22Rv1 (cell line): ENCODE measurements around the gene GRM4.

Experiments
- ZFX ChIP-seq: fragments of 450-650 bp; IDR thresholded peaks from 2 replicates; pipeline ENCODE4 v1.6.1; 2017; ENCODE audit warnings: antibody characterized with exemption, borderline replicate concordance
- TF ChIP-seq, protein P1 (sequence below): fragments of 450-650 bp; IDR thresholded peaks from 2 replicates; pipeline ENCODE4 v1.5.1; 2017; ENCODE audit warnings: mild to moderate bottlenecking

DNA sequence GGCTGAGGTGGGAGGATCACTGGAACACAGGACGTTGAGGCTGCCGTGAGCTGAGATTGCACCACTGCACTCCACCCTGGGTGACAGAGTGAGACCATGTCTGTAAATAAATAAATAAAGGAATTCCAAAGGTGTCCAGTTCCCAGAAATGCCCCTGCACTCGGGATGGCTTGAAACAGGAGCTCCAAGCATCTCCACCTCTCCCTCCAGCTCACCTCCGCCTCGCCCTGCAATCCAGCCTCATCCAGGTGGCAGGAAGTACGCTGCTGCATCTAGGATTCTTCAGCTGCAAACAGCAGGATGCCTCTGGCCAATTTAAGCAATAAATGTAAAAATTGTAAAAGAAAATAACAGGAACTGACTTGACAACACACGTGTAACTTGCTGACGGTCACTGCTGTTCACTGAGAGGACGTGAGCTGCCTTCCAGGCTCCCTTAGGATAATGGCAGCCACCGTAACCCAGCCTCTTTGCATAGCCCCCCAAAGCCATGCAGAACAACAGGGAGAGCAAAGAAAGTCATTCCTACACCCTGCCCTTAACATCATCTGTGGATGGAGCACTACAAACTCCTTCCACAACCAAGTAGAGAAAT is 11.4 kb upstream of the GRM4 start:
- TF ChIP-seq, protein P1, sequence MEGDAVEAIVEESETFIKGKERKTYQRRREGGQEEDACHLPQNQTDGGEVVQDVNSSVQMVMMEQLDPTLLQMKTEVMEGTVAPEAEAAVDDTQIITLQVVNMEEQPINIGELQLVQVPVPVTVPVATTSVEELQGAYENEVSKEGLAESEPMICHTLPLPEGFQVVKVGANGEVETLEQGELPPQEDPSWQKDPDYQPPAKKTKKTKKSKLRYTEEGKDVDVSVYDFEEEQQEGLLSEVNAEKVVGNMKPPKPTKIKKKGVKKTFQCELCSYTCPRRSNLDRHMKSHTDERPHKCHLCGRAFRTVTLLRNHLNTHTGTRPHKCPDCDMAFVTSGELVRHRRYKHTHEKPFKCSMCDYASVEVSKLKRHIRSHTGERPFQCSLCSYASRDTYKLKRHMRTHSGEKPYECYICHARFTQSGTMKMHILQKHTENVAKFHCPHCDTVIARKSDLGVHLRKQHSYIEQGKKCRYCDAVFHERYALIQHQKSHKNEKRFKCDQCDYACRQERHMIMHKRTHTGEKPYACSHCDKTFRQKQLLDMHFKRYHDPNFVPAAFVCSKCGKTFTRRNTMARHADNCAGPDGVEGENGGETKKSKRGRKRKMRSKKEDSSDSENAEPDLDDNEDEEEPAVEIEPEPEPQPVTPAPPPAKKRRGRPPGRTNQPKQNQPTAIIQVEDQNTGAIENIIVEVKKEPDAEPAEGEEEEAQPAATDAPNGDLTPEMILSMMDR = no peak
- no peak for TF ChIP-seq ZFX
